Left hindlimb (tissue), 1 donor: Measurements from ENCODE around the gene POLR1A.

Experiments
- DNase-seq: peaks from one replicate; pipeline ENCODE4 v3.0.0-alpha.2; 2018

Gene POLR1A

GRCh38 chr2:85971366-85971765, 134.3 kb downstream of the POLR1A start:
- DNase-seq: no peak
